ENCODE data around the gene CADPS2.

GRCh38 chr7:122695816-122696215 lies 190.4 kb downstream of the CADPS2 start:
- TF ChIP-seq BCL3 (IDR thresholded peaks at IDR 0.05; ENCODE audit: borderline replicate concordance, insufficient read depth, low read depth, low read length, poor library complexity, severe bottlenecking) (no peak), TBL1XR1 (IDR thresholded peaks at IDR 0.05; ENCODE audit: low read depth, low read length) (no peak), ZNF217 (IDR thresholded peaks at IDR 0.05) (no peak), CTCF (IDR thresholded peaks at IDR 0.05 in 2 of 3, conservative IDR thresholded peaks at IDR 0.05 in 1 of 3; ENCODE audit: control insufficient read depth in 2 of 3, extremely low read depth in 1 of 3, insufficient read depth in 1 of 3, low read depth in 3 of 3, low read length in 3 of 3) (no peak; a peak in 1 of 6 replicates), SUZ12 (IDR thresholded peaks at IDR 0.05; ENCODE audit: unreplicated experiment) (no peak), SP1 (IDR thresholded peaks at IDR 0.05; ENCODE audit: low read depth, low read length) (no peak), CREM (IDR thresholded peaks at IDR 0.05; ENCODE audit: low read depth) (no peak), POLR2A (IDR thresholded peaks at IDR 0.05; ENCODE audit: low read depth, low read length) (no peak), ETV6 (conservative IDR thresholded peaks at IDR 0.05 in 1 of 2, IDR thresholded peaks at IDR 0.05 in 1 of 2; ENCODE audit: borderline replicate concordance in 1 of 2, low read depth in 1 of 2) (no peak), EGR1 (IDR thresholded peaks at IDR 0.05; ENCODE audit: borderline replicate concordance in 1 of 2, low read depth in 2 of 2, low read length in 2 of 2) (no peak), TAF1 (IDR thresholded peaks at IDR 0.05; ENCODE audit: borderline replicate concordance, low read depth, low read length) (no peak), MXI1 (IDR thresholded peaks at IDR 0.05; ENCODE audit: low read depth, low read length) (no peak)
